ENCODE data around the gene CHL1.

GRCh38 chr3:267101-267500, 70.5 kb downstream of the CHL1 start:
- TF ChIP-seq POLR2A (IDR thresholded peaks at IDR 0.05): no peak
- no peak for TF ChIP-seq CTCF (IDR thresholded peaks at IDR 0.05)

Data from Peyer's patch (tissue), 4 donors.